Measurements from ENCODE around the gene TIGD1.

TIGD1 gene

DNA sequence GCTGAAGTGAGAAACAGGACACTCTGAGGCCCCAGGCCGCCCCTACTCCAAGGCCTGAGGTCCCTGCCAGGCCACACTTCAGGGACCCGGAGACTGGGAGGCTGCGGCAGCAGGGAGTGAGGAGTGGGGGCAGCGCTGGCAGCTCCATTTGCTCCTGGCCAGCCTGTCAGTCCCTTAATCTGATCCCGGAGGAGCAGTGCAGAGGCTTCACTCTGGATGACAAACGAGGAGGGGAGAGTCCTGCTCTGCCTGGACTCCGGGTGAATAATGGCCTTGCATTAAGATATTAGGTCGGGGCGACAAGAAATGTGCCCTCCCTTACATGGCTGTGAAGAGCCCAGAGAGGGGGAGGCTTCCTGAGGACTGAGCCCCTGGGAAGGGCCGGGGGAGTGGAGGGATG lies 44.5 kb downstream of the TIGD1 start:
- H3K18ac ChIP-seq (ENCODE audit: low read depth in 1 of 2, low read length in 2 of 2), result no peak overlapping the region
- no peak overlapping the region for H2BK120ac ChIP-seq (ENCODE audit: low read depth, low read length)
- H2BK5ac ChIP-seq (ENCODE audit: low read depth, low read length, poor library complexity, severe bottlenecking), result no peak overlapping the region
- peaks cover 70 to 81% of the 10 kb centered on the region in 2 experiments for H3K27me3 ChIP-seq (ENCODE audit: control insufficient read depth in 1 of 2, insufficient read depth in 1 of 2, low read length in 2 of 2)
- peaks cover 13% of the 10 kb centered on the region for H3K4me1 ChIP-seq (ENCODE audit: control insufficient read depth, insufficient read depth, low read depth, low read length)
- H3K36me3 ChIP-seq (ENCODE audit: control insufficient read depth in 1 of 2, insufficient read depth in 2 of 2, low read depth in 1 of 2, low read length in 2 of 2), result no peaks in the 10 kb centered on the region
- no peak overlapping the region for H2BK12ac ChIP-seq (ENCODE audit: low read length in 2 of 2)
- no peak overlapping the region for H2BK15ac ChIP-seq (ENCODE audit: low read depth, poor library complexity, severe bottlenecking)
- no peak overlapping the region for H4K91ac ChIP-seq (ENCODE audit: low read length)
- H2AFZ ChIP-seq (ENCODE audit: low read depth, low read length), result no peak overlapping the region
- H3K9me3 ChIP-seq (ENCODE audit: control insufficient read depth, low read length), result no peaks in the 10 kb centered on the region
- WGBS, result 20% methylated on average over 10 of the region's 10 CpGs
- no peak overlapping the region for H3K4me3 ChIP-seq (ENCODE audit: insufficient read depth in 1 of 2, low read depth in 1 of 2, low read length in 2 of 2)
- no peak overlapping the region for H3K9ac ChIP-seq (ENCODE audit: low read length)
- no peaks in the 10 kb centered on the region for H3K79me1 ChIP-seq (replicated peaks; ENCODE audit: low read length, poor library complexity, severe bottlenecking)
- H3K4me2 ChIP-seq (ENCODE audit: low read length, poor library complexity, severe bottlenecking), result no peak overlapping the region
- no peak for DNase-seq
- no peak overlapping the region for H4K8ac ChIP-seq (ENCODE audit: low read length)
- H3K14ac ChIP-seq (ENCODE audit: low read length in 2 of 2), result no peak overlapping the region
- H2AK5ac ChIP-seq (ENCODE audit: low read length, severe bottlenecking), result no peak overlapping the region
- no peak overlapping the region for H3K27ac ChIP-seq (ENCODE audit: low read length, poor library complexity, severe bottlenecking)
- H3K4ac ChIP-seq (ENCODE audit: low read depth in 1 of 2, low read length in 2 of 2), result no peak overlapping the region
- no peak overlapping the region for H3K23ac ChIP-seq (ENCODE audit: low read length in 2 of 2)

- H3K79me1 ChIP-seq (replicated peaks; ENCODE audit: low read length, poor library complexity, severe bottlenecking), result no peaks in the 10 kb centered on the region
- no peak for DNase-seq
- H4K8ac ChIP-seq (ENCODE audit: low read length), result no peak overlapping the region
- H2BK12ac ChIP-seq (ENCODE audit: low read length in 2 of 2), result no peak overlapping the region
- no peak overlapping the region for H4K91ac ChIP-seq (ENCODE audit: low read length)
- no peak overlapping the region for H2AFZ ChIP-seq (ENCODE audit: low read depth, low read length)
- H3K27ac ChIP-seq (ENCODE audit: low read length, poor library complexity, severe bottlenecking), result no peak overlapping the region
- H3K4me2 ChIP-seq (ENCODE audit: low read length, poor library complexity, severe bottlenecking), result no peak overlapping the region
- H3K4me1 ChIP-seq (ENCODE audit: control insufficient read depth, insufficient read depth, low read depth, low read length), result peaks cover 13% of the 10 kb centered on the region
- no peaks in the 10 kb centered on the region for H3K36me3 ChIP-seq (ENCODE audit: control insufficient read depth in 1 of 2, insufficient read depth in 2 of 2, low read depth in 1 of 2, low read length in 2 of 2)
- no peak overlapping the region for H2BK5ac ChIP-seq (ENCODE audit: low read depth, low read length, poor library complexity, severe bottlenecking)
- no peak overlapping the region for H3K14ac ChIP-seq (ENCODE audit: low read length in 2 of 2)
- H3K23ac ChIP-seq (ENCODE audit: low read length in 2 of 2), result no peak overlapping the region
- peaks cover 79 to 88% of the 10 kb centered on the region in 2 experiments for H3K27me3 ChIP-seq (ENCODE audit: control insufficient read depth in 1 of 2, insufficient read depth in 1 of 2, low read length in 2 of 2)
- WGBS, result 80% methylated on average over 2 of the region's 2 CpGs
- H2AK5ac ChIP-seq (ENCODE audit: low read length, severe bottlenecking), result no peak overlapping the region
- no peak overlapping the region for H3K18ac ChIP-seq (ENCODE audit: low read depth in 1 of 2, low read length in 2 of 2)
- no peak overlapping the region for H3K4ac ChIP-seq (ENCODE audit: low read depth in 1 of 2, low read length in 2 of 2)
- H3K4me3 ChIP-seq (ENCODE audit: insufficient read depth in 1 of 2, low read depth in 1 of 2, low read length in 2 of 2), result no peak overlapping the region
- no peaks in the 10 kb centered on the region for H3K9me3 ChIP-seq (ENCODE audit: control insufficient read depth, low read length)
- H3K9ac ChIP-seq (ENCODE audit: low read length), result no peak overlapping the region
- no peak overlapping the region for H2BK120ac ChIP-seq (ENCODE audit: low read depth, low read length)
- no peak overlapping the region for H2BK15ac ChIP-seq (ENCODE audit: low read depth, poor library complexity, severe bottlenecking)
Observed at GRCh38 chr2:232504438-232504837, 45.9 kb downstream of the TIGD1 start.

- H2AFZ ChIP-seq (ENCODE audit: low read depth, low read length), result no peak overlapping the region
- H3K27ac ChIP-seq (ENCODE audit: low read length, poor library complexity, severe bottlenecking), result no peak overlapping the region
- no peaks in the 10 kb centered on the region for H3K36me3 ChIP-seq (ENCODE audit: control insufficient read depth in 1 of 2, insufficient read depth in 2 of 2, low read depth in 1 of 2, low read length in 2 of 2)
- H3K79me1 ChIP-seq (replicated peaks; ENCODE audit: low read length, poor library complexity, severe bottlenecking), result no peaks in the 10 kb centered on the region
- H3K4me1 ChIP-seq (ENCODE audit: control insufficient read depth, insufficient read depth, low read depth, low read length), result peaks cover 13% of the 10 kb centered on the region
- no peak overlapping the region for H3K18ac ChIP-seq (ENCODE audit: low read depth in 1 of 2, low read length in 2 of 2)
- no peak overlapping the region for H2BK12ac ChIP-seq (ENCODE audit: low read length in 2 of 2)
- DNase-seq, result no peak
- H3K4ac ChIP-seq (ENCODE audit: low read depth in 1 of 2, low read length in 2 of 2), result no peak overlapping the region
- H4K8ac ChIP-seq (ENCODE audit: low read length), result no peak overlapping the region
- no peak overlapping the region for H2BK15ac ChIP-seq (ENCODE audit: low read depth, poor library complexity, severe bottlenecking)
- H2BK120ac ChIP-seq (ENCODE audit: low read depth, low read length), result no peak overlapping the region
- no peak overlapping the region for H3K9ac ChIP-seq (ENCODE audit: low read length)
- H3K4me2 ChIP-seq (ENCODE audit: low read length, poor library complexity, severe bottlenecking), result no peak overlapping the region
- H3K4me3 ChIP-seq (ENCODE audit: insufficient read depth in 1 of 2, low read depth in 1 of 2, low read length in 2 of 2), result no peak overlapping the region
- H3K9me3 ChIP-seq (ENCODE audit: control insufficient read depth, low read length), result no peaks in the 10 kb centered on the region
- peaks cover 77 to 94% of the 10 kb centered on the region in 2 experiments for H3K27me3 ChIP-seq (ENCODE audit: control insufficient read depth in 1 of 2, insufficient read depth in 1 of 2, low read length in 2 of 2)
- H3K14ac ChIP-seq (ENCODE audit: low read length in 2 of 2), result no peak overlapping the region
- H3K23ac ChIP-seq (ENCODE audit: low read length in 2 of 2), result no peak overlapping the region
- no peak overlapping the region for H2BK5ac ChIP-seq (ENCODE audit: low read depth, low read length, poor library complexity, severe bottlenecking)
- H4K91ac ChIP-seq (ENCODE audit: low read length), result no peak overlapping the region
- no peak overlapping the region for H2AK5ac ChIP-seq (ENCODE audit: low read length, severe bottlenecking)
- 22% methylated on average over 16 of the region's 16 CpGs for WGBS
Observed at GRCh38 chr2:232503809-232504323, 46.5 kb downstream of the TIGD1 start.

DNA sequence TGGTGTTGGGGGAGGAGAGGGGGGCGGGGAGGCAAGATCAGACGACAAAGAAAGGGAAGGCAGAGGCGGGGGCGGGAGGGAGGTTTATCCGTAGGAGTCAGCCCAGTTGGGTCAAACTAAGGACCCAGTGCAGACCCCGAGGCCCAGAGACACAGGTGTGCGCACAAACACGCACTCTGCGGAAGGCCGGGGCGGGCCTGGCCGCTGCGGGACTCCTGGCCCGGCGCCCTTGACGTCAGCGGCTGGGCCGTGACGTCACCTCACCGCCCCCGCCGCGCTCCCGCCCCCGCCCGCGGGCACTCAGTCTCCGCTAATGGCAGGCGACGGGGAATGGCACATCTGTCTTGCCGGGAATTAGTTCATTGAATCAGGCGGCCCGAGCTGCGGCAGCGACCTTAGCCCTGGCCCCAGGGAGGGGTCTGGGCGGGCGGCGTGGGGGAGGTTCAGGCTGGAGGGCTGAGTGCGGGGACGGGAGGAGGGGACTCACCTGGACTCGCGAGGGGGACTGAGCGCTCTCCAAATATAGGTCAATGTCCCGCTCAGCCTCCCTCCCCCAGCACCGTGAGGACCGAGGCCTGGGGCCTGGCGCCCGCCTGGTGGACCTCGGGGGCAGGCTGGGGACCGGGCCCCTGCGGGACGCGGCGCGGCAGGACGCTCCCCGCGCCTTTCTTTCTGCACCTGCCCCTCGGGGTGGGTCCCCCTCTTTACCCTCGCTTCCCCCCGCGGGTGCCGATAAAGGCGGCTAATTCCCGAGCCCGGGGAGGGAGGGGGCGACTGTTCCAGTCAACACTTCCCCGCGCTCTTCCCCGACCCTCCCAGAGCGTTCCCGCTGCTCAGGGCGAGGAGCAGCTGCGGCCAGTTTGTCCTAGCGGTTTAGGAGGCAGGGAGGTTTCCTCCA lies 47.2 kb downstream of the TIGD1 start:
- H3K18ac ChIP-seq (ENCODE audit: low read depth in 1 of 2, low read length in 2 of 2), result no peak overlapping the region
- peak; percentile 37 for DNase-seq
- no peak overlapping the region for H3K9ac ChIP-seq (ENCODE audit: low read length)
- H3K4me2 ChIP-seq (ENCODE audit: low read length, poor library complexity, severe bottlenecking), result peak overlapping the region; percentile 48
- WGBS, result 1% methylated on average over 68 of the region's 75 CpGs
- no peak overlapping the region for H3K4ac ChIP-seq (ENCODE audit: low read depth in 1 of 2, low read length in 2 of 2)
- H3K36me3 ChIP-seq (ENCODE audit: control insufficient read depth in 1 of 2, insufficient read depth in 2 of 2, low read depth in 1 of 2, low read length in 2 of 2), result no peaks in the 10 kb centered on the region
- no peak overlapping the region for H3K4me3 ChIP-seq (ENCODE audit: insufficient read depth in 1 of 2, low read depth in 1 of 2, low read length in 2 of 2)
- H2BK120ac ChIP-seq (ENCODE audit: low read depth, low read length), result no peak overlapping the region
- H4K8ac ChIP-seq (ENCODE audit: low read length), result no peak overlapping the region
- H3K27me3 ChIP-seq (ENCODE audit: control insufficient read depth in 1 of 2, insufficient read depth in 1 of 2, low read length in 2 of 2), result peaks cover 76 to 94% of the 10 kb centered on the region in 2 experiments
- no peak overlapping the region for H2AFZ ChIP-seq (ENCODE audit: low read depth, low read length)
- H3K79me1 ChIP-seq (replicated peaks; ENCODE audit: low read length, poor library complexity, severe bottlenecking), result no peaks in the 10 kb centered on the region
- H4K91ac ChIP-seq (ENCODE audit: low read length), result no peak overlapping the region
- no peak overlapping the region for H3K14ac ChIP-seq (ENCODE audit: low read length in 2 of 2)
- no peak overlapping the region for H2BK12ac ChIP-seq (ENCODE audit: low read length in 2 of 2)
- peaks cover 13% of the 10 kb centered on the region for H3K4me1 ChIP-seq (ENCODE audit: control insufficient read depth, insufficient read depth, low read depth, low read length)
- H2BK5ac ChIP-seq (ENCODE audit: low read depth, low read length, poor library complexity, severe bottlenecking), result no peak overlapping the region
- H2BK15ac ChIP-seq (ENCODE audit: low read depth, poor library complexity, severe bottlenecking), result no peak overlapping the region
- H3K27ac ChIP-seq (ENCODE audit: low read length, poor library complexity, severe bottlenecking), result no peak overlapping the region
- H3K9me3 ChIP-seq (ENCODE audit: control insufficient read depth, low read length), result no peaks in the 10 kb centered on the region
- no peak overlapping the region for H2AK5ac ChIP-seq (ENCODE audit: low read length, severe bottlenecking)
- H3K23ac ChIP-seq (ENCODE audit: low read length in 2 of 2), result no peak overlapping the region

All from mesenchymal stem cell (in vitro differentiated cells and primary cell).